HG02642 (cell line): ENCODE measurements around the gene BICD1.
"Not testable (repeated sequence)": the region's sequence is repeated elsewhere in the genome, so short reads cannot be mapped to it uniquely, and the experiment has no call there.

Experiments used
- ATAC-seq: cut with Tn5 transposase; IDR thresholded peaks from one replicate; pipeline ENCODE4 v1.9.1; 2021; ENCODE audit warnings: mild to moderate bottlenecking; ENCODE audit not compliant: unreplicated experiment, poor library complexity

The BICD1 gene

DNA sequence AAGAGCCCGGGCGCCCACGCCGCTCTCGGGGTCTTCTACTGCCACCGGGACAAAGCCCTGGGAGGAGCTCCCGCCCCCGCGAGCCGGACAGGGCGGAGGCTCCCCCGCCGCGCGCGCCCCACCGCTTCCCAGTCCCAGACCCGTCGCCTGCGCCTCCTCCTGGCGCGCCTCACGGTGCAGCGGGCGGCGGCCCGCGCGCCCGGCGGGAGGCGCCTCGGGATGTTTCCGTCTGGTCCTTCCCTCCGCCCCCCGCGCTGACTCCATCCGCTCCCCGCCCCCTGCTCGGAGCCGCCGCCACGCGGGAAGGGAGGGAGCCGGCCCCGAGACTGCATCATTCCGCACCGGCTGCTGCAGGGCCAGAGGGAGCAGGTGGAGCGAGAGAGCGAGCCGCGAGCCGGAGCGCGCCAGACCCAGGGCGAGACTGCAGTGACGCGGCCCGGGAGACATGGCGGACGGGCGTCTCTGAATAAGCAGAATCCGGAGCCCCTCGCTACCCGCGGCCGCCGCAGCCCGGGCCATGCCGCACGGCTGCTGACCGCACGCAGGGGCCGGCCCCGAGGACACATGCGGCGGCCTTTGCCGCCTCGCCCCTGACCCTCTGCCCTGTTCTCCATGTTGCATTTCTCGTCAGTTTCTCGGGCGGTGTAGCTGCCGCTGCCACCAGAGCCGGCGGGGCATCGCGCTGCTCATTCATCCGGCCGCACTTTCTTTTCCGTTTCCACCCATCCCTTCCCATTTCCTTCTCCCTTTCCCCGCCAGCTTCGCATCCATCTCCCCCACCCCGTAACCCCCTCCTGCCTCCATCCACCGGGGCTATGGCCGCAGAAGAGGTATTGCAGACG is at the start of gene BICD1:
Gene BICD1 (plus strand): TSS at position 331 of the 842 bp plus-strand sequence. CDS start 485 bp downstream, at position 816.
- peak; percentile 86 for ATAC-seq

GRCh38 chr12:32061033-32061432 is 45.6 kb upstream of the BICD1 start:
- no peak for ATAC-seq

GRCh38 chr12:32062881-32063280 is 43.8 kb upstream of the BICD1 start:
- ATAC-seq, result peak; percentile 41

DNA sequence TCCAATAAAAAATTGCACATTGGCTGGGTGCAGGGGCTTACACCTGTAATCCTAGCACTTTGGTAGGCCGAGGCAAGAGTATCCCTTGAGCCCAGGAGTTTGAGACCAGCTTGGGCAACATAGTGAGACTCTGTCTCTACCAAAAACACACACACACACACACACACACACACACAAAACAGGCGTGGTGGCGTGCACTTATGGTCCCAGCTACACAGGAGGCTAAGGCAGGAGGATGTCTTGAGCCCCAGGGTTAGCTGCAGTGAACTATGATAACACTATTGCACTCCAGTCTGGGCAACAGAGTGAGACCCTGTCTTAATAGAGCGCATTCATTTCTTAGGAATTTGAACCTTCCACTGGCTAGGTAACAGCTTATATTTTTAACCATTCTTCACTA is 42.9 kb upstream of the BICD1 start:
- no peak for ATAC-seq

- no peak for ATAC-seq
Observed at GRCh38 chr12:32066206-32066605, 40.4 kb upstream of the BICD1 start.

GRCh38 chr12:32069071-32069470 is 37.6 kb upstream of the BICD1 start:
- no peak for ATAC-seq

GRCh38 chr12:32069731-32070130 is 36.9 kb upstream of the BICD1 start:
- ATAC-seq, result no peak

GRCh38 chr12:32070370-32070769 is 36.3 kb upstream of the BICD1 start:
- ATAC-seq, result no peak

DNA sequence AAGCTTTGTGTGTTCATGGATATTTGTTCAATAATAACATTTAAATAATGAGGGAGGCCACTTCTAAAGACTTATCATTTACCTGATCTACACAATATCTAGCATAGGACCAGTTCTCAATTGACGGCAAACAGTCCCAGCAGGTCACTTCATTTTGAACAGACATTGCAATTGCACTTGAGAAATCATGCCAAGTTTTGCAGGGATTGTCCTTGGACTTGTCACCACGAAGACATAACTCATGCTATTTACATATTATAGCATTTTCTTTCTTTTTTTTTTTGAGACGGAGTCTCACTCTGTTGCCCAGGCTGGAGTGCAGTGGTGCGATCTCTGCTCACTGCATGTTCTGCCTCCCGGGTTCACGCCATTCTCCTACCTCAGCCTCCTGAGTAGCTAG is 34.5 kb upstream of the BICD1 start:
- no peak for ATAC-seq

GRCh38 chr12:32074432-32074831 is 32.2 kb upstream of the BICD1 start:
- ATAC-seq, result no peak

- ATAC-seq, result no peak
Observed at GRCh38 chr12:32076941-32077340, 29.7 kb upstream of the BICD1 start.

DNA sequence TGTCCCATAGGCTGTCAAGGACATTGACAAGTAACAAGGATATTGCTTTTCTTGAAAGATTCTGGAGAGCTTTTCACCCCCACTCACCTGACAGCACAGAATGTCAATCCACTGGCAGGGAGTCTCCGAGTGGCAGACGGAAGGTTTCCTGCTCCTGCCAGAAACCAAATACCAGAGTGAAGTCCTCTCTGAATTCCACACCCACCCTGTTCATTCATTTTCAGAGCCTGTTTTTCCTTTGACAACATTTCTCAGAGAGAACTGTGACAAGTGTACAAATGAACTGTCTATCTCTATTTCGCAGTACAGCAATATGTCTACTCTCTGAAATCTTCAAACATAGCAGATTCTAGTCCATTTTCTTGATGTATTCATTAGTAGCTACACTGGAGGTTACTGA is 26.2 kb upstream of the BICD1 start:
- ATAC-seq, result no peak

DNA sequence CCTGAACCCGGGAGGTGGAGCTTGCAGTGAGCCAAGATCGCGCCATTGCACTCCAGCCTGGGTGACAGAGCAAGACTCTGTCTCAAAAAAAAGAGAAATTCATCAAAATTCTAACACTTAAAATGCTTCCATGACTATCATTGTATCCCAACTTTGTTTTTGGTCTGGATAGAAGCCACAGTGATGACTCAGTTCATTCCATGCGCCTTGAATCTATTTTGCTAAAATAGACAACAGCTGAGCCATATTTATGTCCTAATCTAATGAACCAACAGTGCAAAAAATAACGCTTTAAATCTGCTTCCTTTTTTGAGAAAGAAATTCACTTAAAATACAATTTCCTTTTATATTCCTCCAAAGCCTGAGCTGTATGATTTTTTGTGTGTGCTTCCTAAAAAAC is 23.2 kb upstream of the BICD1 start:
- ATAC-seq, result no peak

- ATAC-seq, result no peak
Observed at GRCh38 chr12:32084017-32084688, 22.5 kb upstream of the BICD1 start.

- ATAC-seq, result no peak
Observed at GRCh38 chr12:32084753-32085152, 21.9 kb upstream of the BICD1 start.

DNA sequence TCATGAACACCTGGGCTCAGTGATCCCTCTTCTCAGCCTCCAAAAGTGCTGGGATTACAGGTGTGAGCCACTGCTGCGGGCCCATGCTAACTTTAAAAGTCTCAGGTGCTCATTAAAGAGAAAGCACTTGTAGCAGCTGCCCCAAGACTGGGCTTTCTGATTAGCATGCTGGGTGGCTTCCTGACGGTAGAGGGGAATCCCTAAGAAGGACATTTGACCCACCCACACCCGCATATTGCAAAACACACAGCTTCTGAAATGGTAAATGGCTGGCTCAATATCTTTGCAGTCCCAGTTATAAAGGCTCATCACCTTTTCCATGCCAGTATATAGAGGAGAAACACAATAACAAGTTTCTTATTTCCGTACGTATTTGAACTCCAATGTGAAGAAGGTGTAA is 19.3 kb upstream of the BICD1 start:
- no peak for ATAC-seq

DNA sequence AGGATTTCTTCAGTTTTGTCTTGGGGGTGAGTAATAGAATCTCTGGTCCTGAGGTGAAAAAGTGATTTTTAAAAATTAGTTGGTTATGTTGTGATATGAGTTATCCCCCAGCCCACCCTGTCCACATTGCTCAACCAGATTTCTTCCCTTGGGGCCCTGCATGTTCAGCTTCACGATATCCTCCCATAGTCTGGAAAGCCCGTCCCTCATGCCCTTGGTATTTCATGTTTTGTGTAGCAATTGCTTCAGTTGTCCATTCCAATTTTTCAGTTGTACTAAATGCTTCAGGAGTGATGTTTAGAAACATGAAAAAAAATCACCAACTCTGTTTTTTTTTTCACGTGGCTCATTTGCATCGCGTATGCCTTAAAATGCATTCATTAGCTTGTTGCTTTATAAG is 17.5 kb upstream of the BICD1 start:
- ATAC-seq, result no peak

- ATAC-seq, result no peak
Observed at GRCh38 chr12:32089586-32089985, 17.1 kb upstream of the BICD1 start.

GRCh38 chr12:32091696-32092095 is 15.0 kb upstream of the BICD1 start:
- ATAC-seq, result no peak

GRCh38 chr12:32098112-32098511 is 8.5 kb upstream of the BICD1 start:
- no peak for ATAC-seq

- ATAC-seq, result not testable (repeated sequence)
Observed at GRCh38 chr12:32099275-32099674, 7.4 kb upstream of the BICD1 start.

GRCh38 chr12:32100361-32100760 is 6.3 kb upstream of the BICD1 start:
- ATAC-seq, result no peak
